Cardiac atrium fibroblast (primary cell): Measurements from ENCODE around the gene ATAD3A. TPM values are rescaled to one million over a fixed set of nuclear protein-coding genes. Genes with fewer than 3 reads are reported as not detected.

ENCODE experiments used
- total RNA-seq: library from RNA; depleted of rRNA; stranded (reverse); fragments of >200 nt; gene quantifications from 2 replicates; pipeline ENCODE4 v1.2.3, GENCODE V29; 2015

ATAD3A gene
- total RNA-seq = 34.5 and 35.4 TPM in 2 replicates

GRCh38 chr1:1511533-1512285, at the start of gene ATAD3A:
Gene ATAD3A, plus strand, starts transcription at chr1:1512162. Its CDS starts 107 bp downstream, at chr1:1512269.

GRCh38 chr1:1471389-1472052, 40.4 kb upstream of the ATAD3A start, which contains the start of gene ATAD3B:
Gene ATAD3B, plus strand, starts transcription at chr1:1471765. Its CDS starts 120 bp downstream, at chr1:1471885.

GRCh38 chr1:1540090-1540817, 28.3 kb downstream of the ATAD3A start, which contains the start of gene TMEM240:
Gene TMEM240, minus strand, starts transcription at chr1:1540624. Its CDS starts 278 bp downstream, at chr1:1540346.

GRCh38 chr1:1574721-1575537, 63.0 kb downstream of the ATAD3A start, which contains the start of gene SSU72:
Gene SSU72, minus strand, starts transcription at chr1:1574863. Its CDS starts 306 bp downstream, at chr1:1574557.

Other genes with a start within 250 kb of the ATAD3A start
- gene UBE2J2, start 238.3 kb upstream of the ATAD3A start, total RNA-seq = 31.1 and 39.7 TPM in 2 replicates
- gene SCNN1D, start 231.7 kb upstream of the ATAD3A start, total RNA-seq = 0.16 and 0.90 TPM in 2 replicates
- gene ACAP3, start 204.2 kb upstream of the ATAD3A start, total RNA-seq = 20.4 and 39.4 TPM in 2 replicates
- 25.8 and 28.7 TPM in 2 replicates for gene PUSL1, start 203.6 kb upstream of the ATAD3A start, total RNA-seq
- gene INTS11, start 187.5 kb upstream of the ATAD3A start, total RNA-seq = 64.3 and 78.3 TPM in 2 replicates
- 31.1 and 32.6 TPM in 2 replicates for gene CPTP, start 187.4 kb upstream of the ATAD3A start, total RNA-seq
- under 0.01 and 0.49 TPM in 2 replicates for gene TAS1R3, start 180.9 kb upstream of the ATAD3A start, total RNA-seq
- gene DVL1, start 162.7 kb upstream of the ATAD3A start, total RNA-seq = 43.1 and 48.4 TPM in 2 replicates
- 121 and 139 TPM in 2 replicates for gene MXRA8, start 153.6 kb upstream of the ATAD3A start, total RNA-seq
- gene AURKAIP1, start 137.0 kb upstream of the ATAD3A start, total RNA-seq = 117 and 148 TPM in 2 replicates
- gene CCNL2, start 112.8 kb upstream of the ATAD3A start, total RNA-seq = 79.7 and 127 TPM in 2 replicates
- gene MRPL20, start 104.9 kb upstream of the ATAD3A start, total RNA-seq = 76.9 and 98.2 TPM in 2 replicates
- 2.2 TPM in 1 of 2 replicates, not detected in the other for gene ANKRD65, start 90.9 kb upstream of the ATAD3A start, total RNA-seq
- gene VWA1, start 76.5 kb upstream of the ATAD3A start, total RNA-seq = 17.7 and 32.0 TPM in 2 replicates
- gene ATAD3C, start 62.5 kb upstream of the ATAD3A start, total RNA-seq = not detected in 2 replicates
- gene ATAD3B, start 40.4 kb upstream of the ATAD3A start, total RNA-seq = 15.7 and 19.9 TPM in 2 replicates
- gene TMEM240, start 28.5 kb downstream of the ATAD3A start, total RNA-seq = 7.0 TPM in 2 replicates
- gene SSU72, start 62.7 kb downstream of the ATAD3A start, total RNA-seq = 85.7 and 101 TPM in 2 replicates
- gene FNDC10, start 88.0 kb downstream of the ATAD3A start, total RNA-seq = 10.8 and 14.9 TPM in 2 replicates
- gene MIB2, start 103.3 kb downstream of the ATAD3A start, total RNA-seq = 51.0 and 54.3 TPM in 2 replicates
- gene MMP23B, start 120.0 kb downstream of the ATAD3A start, total RNA-seq = 15.7 and 30.8 TPM in 2 replicates
- 5.2 and 7.3 TPM in 2 replicates for gene CDK11B, start 146.8 kb downstream of the ATAD3A start, total RNA-seq
- 20.6 and 23.0 TPM in 2 replicates for gene SLC35E2B, start 180.6 kb downstream of the ATAD3A start, total RNA-seq
- 3.7 and 8.3 TPM in 2 replicates for gene CDK11A, start 212.2 kb downstream of the ATAD3A start, total RNA-seq